Smooth muscle cell (in vitro differentiated cells): Measurements from ENCODE around the gene PRICKLE2. TPM values are rescaled to one million over a fixed set of nuclear protein-coding genes. Genes with fewer than 3 reads are reported as not detected.
A peak's percentile ranks its signal among the peaks of the same experiment; 100 is the strongest.

Source experiments
- DNase-seq: peaks from one replicate; lab custom pipeline; 2025; ENCODE audit not compliant: unreplicated experiment; lab: John Stamatoyannopoulos, UW
- H2AFZ ChIP-seq: fragments of 200-600 bp; sonication (generic); 2 replicates; pipeline ENCODE4 v1.6.0; 2016; ENCODE audit warnings: antibody characterized with exemption, low read depth, mild to moderate bottlenecking
- H3F3A ChIP-seq: fragments of 200-600 bp; sonication (generic); 2 replicates; pipeline ENCODE4 v1.6.0; 2017; ENCODE audit warnings: antibody characterized with exemption, low read depth
- H3K27ac ChIP-seq: fragments of 200-600 bp; sonication (generic); 2 replicates; pipeline ENCODE4 v1.5.1; 2016; ENCODE audit warnings: low read depth, mild to moderate bottlenecking
- H3K27me3 ChIP-seq: fragments of 200-600 bp; sonication (generic); 2 replicates; pipeline ENCODE4 v1.6.1; 2016; ENCODE audit warnings: low read depth, mild to moderate bottlenecking
- H3K36me3 ChIP-seq: fragments of 200-600 bp; sonication (generic); 2 replicates; pipeline ENCODE4 v1.5.1; 2016; ENCODE audit warnings: low read depth
- H3K4me1 ChIP-seq: fragments of 200-600 bp; sonication (generic); 2 replicates; pipeline ENCODE4 v1.5.1; 2016; ENCODE audit warnings: low read depth
- H3K4me2 ChIP-seq: fragments of 200-600 bp; sonication (generic); 2 replicates; pipeline ENCODE4 v1.6.0; 2016; ENCODE audit warnings: mild to moderate bottlenecking
- H3K4me3 ChIP-seq: fragments of 200-600 bp; sonication (generic); 2 replicates; pipeline ENCODE4 v1.5.1; 2016; ENCODE audit warnings: mild to moderate bottlenecking
- H3K79me2 ChIP-seq: fragments of 200-600 bp; sonication (generic); 2 replicates; pipeline ENCODE4 v1.6.0; 2016; ENCODE audit warnings: low read depth, mild to moderate bottlenecking
- H3K9ac ChIP-seq: fragments of 200-600 bp; sonication (generic); 2 replicates; pipeline ENCODE4 v1.6.0; 2016; ENCODE audit warnings: low read depth
- H3K9me3 ChIP-seq: fragments of 200-600 bp; sonication (generic); replicated peaks from 2 replicates; pipeline ENCODE4 v1.5.1; 2016; ENCODE audit warnings: low read depth
- H4K20me1 ChIP-seq: fragments of 200-600 bp; sonication (generic); 2 replicates; pipeline ENCODE4 v1.6.0; 2016; ENCODE audit warnings: low read depth
- WGBS: methylation state at CpG from one replicate; pipeline ENCODE4 v1.1.7; 2016; ENCODE audit warnings: low lambda C conversion rate; 5-methylcytosine and 5-hydroxymethylcytosine counted together
- polyA plus RNA-seq: library from polyadenylated mRNA; unstranded; fragments of >200 nt; fragmentation: Nextera tagmentation; extraction: Ambion mirVana; gene quantifications from 2 replicates; pipeline ENCODE4 v1.2.1, GENCODE V29; 2016
- total RNA-seq: library from RNA; depleted of rRNA; stranded (reverse); fragments of >200 nt; gene quantifications from 2 replicates; pipeline ENCODE4 v1.2.3, GENCODE V29; 2014
- TF ChIP-seq, protein P1 (sequence below): fragments of 200-600 bp; sonication (generic); IDR thresholded peaks from 2 replicates; pipeline ENCODE4 v1.5.1; 2017; ENCODE audit warnings: borderline replicate concordance, mild to moderate bottlenecking, antibody characterized with exemption; ENCODE audit not compliant: insufficient read depth, poor library complexity, severe bottlenecking

Gene PRICKLE2
- total and polyA plus RNA-seq, 2 experiments from 2014 or later, result 7.8 to 49.9 TPM

DNA sequence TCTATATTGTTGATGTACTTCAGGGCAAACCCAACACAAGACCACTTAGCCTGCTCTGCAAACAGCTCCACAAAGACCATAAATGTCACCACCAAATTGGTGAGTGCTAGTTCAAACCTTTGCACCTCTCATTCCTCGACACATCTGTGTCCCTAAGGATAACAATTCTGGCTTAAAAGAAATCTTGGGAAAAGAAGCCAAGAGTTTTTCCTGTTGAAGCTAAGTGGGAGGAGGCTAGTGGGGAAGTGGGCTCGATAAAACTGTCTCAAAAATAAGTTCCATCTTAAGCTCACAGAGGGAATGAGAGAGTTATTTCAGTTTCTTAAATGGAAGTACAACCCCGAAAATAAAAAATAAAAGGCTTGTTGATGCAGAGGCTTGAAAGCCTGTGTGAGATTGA is 40.4 kb upstream of the PRICKLE2 start:
- Histone ChIP-seq H3K9ac (peak overlapping the region; percentile 79), H3K36me3 (no peaks in the 10 kb centered on the region), H3K4me2 (peak overlapping the region; percentile 89), H3F3A (peaks cover 29% of the 10 kb centered on the region), H3K9me3 (no peaks in the 10 kb centered on the region), H2AFZ (no peak overlapping the region), H3K4me1 (peaks cover 44% of the 10 kb centered on the region), H3K79me2 (peaks cover 76% of the 10 kb centered on the region), H3K27ac (peak overlapping the region; percentile 93), H3K4me3 (peak overlapping the region; percentile 77), H3K27me3 (no peaks in the 10 kb centered on the region), H4K20me1 (peaks cover 37% of the 10 kb centered on the region)
- no peak for DNase-seq
- TF ChIP-seq, protein P1, sequence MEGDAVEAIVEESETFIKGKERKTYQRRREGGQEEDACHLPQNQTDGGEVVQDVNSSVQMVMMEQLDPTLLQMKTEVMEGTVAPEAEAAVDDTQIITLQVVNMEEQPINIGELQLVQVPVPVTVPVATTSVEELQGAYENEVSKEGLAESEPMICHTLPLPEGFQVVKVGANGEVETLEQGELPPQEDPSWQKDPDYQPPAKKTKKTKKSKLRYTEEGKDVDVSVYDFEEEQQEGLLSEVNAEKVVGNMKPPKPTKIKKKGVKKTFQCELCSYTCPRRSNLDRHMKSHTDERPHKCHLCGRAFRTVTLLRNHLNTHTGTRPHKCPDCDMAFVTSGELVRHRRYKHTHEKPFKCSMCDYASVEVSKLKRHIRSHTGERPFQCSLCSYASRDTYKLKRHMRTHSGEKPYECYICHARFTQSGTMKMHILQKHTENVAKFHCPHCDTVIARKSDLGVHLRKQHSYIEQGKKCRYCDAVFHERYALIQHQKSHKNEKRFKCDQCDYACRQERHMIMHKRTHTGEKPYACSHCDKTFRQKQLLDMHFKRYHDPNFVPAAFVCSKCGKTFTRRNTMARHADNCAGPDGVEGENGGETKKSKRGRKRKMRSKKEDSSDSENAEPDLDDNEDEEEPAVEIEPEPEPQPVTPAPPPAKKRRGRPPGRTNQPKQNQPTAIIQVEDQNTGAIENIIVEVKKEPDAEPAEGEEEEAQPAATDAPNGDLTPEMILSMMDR, result no peak
- 21% methylated on average over 3 of the region's 3 CpGs for WGBS

DNA sequence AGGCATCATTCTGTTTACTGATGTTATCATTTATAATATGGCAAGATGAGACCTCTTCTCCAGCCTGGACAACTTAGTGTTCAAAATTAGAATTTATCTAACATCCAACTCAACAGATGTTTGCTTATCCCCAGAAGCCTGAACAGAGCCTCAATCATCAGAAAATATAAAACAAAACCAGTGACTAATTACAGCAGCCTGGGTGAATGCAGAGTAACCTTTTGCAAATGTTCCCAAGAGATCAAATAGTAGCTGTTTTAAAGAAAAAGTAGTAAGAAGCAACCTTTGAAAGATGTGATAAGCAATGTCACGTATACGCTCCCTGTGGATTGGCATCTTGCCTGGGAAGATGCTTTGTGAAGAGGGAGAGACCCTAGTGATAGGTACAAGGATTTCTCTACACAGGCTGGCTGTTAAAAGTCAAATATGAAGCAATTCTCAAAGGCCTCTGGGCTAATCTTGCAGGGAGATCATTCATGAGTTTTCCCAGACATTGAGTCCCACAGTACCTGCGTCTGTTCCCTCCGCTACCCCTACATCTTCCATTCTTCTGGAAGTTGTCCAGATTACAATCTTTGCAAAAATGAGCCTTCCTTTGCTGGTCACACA is 39.3 kb upstream of the PRICKLE2 start:
- peak overlapping the region; percentile 79 for H3K9ac ChIP-seq
- TF ChIP-seq, protein P1, result no peak
- peaks cover 82% of the 10 kb centered on the region for H3K79me2 ChIP-seq
- peak overlapping the region; percentile 77 for H3K4me3 ChIP-seq
- no peak for DNase-seq
- H3K27ac ChIP-seq, result peak overlapping the region; percentile 93
- H3K27me3 ChIP-seq, result no peaks in the 10 kb centered on the region
- peaks cover 48% of the 10 kb centered on the region for H4K20me1 ChIP-seq
- no peaks in the 10 kb centered on the region for H3K36me3 ChIP-seq
- peaks cover 52% of the 10 kb centered on the region for H3K4me1 ChIP-seq
- peak overlapping the region; percentile 89 for H3K4me2 ChIP-seq
- peaks cover 29% of the 10 kb centered on the region for H3F3A ChIP-seq
- H3K9me3 ChIP-seq, result no peaks in the 10 kb centered on the region
- H2AFZ ChIP-seq, result no peak overlapping the region
- 25% methylated on average over 4 of the region's 4 CpGs for WGBS

DNA sequence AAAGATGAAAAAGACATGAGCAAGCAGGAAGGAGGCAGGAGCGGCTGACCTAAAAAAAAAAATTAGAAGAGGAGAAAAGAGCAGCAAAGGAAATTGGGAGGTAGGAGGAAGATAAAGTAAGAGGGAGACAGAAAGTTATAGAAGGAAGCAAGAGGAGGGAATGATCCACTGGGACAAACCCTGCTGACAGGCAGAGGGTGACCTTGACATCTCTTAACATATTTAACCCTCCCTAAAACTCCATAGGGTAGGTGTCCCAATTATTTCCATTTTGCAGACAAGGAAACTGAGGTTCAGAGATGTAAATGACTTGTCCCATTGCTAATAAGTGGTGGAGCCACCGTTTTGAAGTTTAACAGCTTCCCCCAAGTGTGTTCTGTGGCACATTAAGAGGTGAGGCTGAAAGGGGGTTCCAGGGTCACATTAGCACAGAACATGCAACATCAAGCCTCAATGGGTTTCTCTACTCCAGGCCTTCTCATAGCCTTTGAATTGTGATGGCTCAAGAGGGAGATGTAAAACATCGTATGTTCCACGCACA is 37.4 kb upstream of the PRICKLE2 start:
- peak overlapping the region; percentile 93 for H3K27ac ChIP-seq
- no peaks in the 10 kb centered on the region for H3K27me3 ChIP-seq
- H3K9me3 ChIP-seq, result no peaks in the 10 kb centered on the region
- DNase-seq, result no peak
- H3F3A ChIP-seq, result peaks cover 29% of the 10 kb centered on the region
- no peaks in the 10 kb centered on the region for H3K36me3 ChIP-seq
- WGBS, result 99% methylated on average over 4 of the region's 4 CpGs
- H3K4me1 ChIP-seq, result peaks cover 47% of the 10 kb centered on the region
- H3K9ac ChIP-seq, result no peak overlapping the region
- peaks cover 82% of the 10 kb centered on the region for H3K79me2 ChIP-seq
- TF ChIP-seq, protein P1, result no peak
- peak overlapping the region; percentile 64 for H3K4me2 ChIP-seq
- H4K20me1 ChIP-seq, result peaks cover 64% of the 10 kb centered on the region
- no peak overlapping the region for H3K4me3 ChIP-seq
- no peak overlapping the region for H2AFZ ChIP-seq

DNA sequence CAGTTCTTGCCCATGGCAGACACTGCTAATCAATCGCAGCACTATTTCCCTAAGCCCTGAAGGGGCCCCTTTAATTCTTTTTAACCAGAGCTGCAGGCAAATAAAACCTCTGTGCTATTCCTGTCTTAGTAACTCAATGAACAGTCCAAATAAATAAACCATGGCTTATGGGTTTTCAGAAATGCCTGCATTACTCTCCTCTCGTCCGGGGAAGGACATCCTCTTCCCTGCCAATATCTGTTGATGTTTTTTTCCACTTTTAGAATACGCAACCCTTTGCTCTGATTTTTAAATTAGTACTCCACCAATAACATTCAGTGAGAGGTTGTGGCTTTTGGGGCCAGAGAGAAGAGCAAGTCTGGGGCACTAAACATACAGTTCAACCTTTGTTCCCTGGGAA is 35.2 kb upstream of the PRICKLE2 start:
- Histone ChIP-seq H3K4me2 (peak overlapping the region; percentile 64), H3K36me3 (no peaks in the 10 kb centered on the region), H3F3A (peaks cover 18% of the 10 kb centered on the region), H3K27me3 (no peaks in the 10 kb centered on the region), H3K9me3 (no peaks in the 10 kb centered on the region), H3K4me3 (peak overlapping the region; percentile 2), H3K4me1 (peaks cover 34% of the 10 kb centered on the region), H3K27ac (peak overlapping the region; percentile 72), H4K20me1 (peaks cover 86% of the 10 kb centered on the region), H3K9ac (peak overlapping the region; percentile 42), H2AFZ (no peak overlapping the region), H3K79me2 (peaks cover 97% of the 10 kb centered on the region)
- TF ChIP-seq, protein P1, result no peak
- no peak for DNase-seq
- 24% methylated on average over 4 of the region's 4 CpGs for WGBS
